Tibial nerve (tissue), 4 donors: ENCODE results near the gene NBPF4.
"Not testable (repeated sequence)": the region's sequence is repeated elsewhere in the genome, so short reads cannot be mapped to it uniquely, and the experiment has no call there.

Source experiments
- CTCF ChIP-seq, 5 experiments: fragments of 200-600 bp in 3 of 5; fragments of 450-650 bp in 2 of 5; sonication (generic) in 3 of 5; IDR thresholded peaks; one replicate each; pipeline ENCODE4 v1.5.1; 2016 to 2019; ENCODE audit warnings: antibody characterized with exemption in 5 of 5, mild to moderate bottlenecking in 3 of 5, moderate library complexity in 2 of 5
- EP300 ChIP-seq, 2 donors: sonication (generic); formaldehyde crosslinking; IDR thresholded peaks; one replicate each; pipeline ENCODE4 v1.6.1; 2017; ENCODE audit warnings: antibody characterized with exemption in 2 of 2, mild to moderate bottlenecking in 1 of 2
- POLR2A ChIP-seq, 2 donors: fragments of 450-650 bp; IDR thresholded peaks; one replicate each; pipeline ENCODE4 v1.6.1; 2017; ENCODE audit warnings: antibody characterized with exemption in 2 of 2, mild to moderate bottlenecking in 2 of 2, moderate library complexity in 2 of 2

GRCh38 chr1:108272485-108273327 lies 28.8 kb upstream of the NBPF4 start:
- not testable (repeated sequence) for TF ChIP-seq CTCF, POLR2A, EP300 (IDR thresholded peaks at IDR 0.05)
